GM12872 (cell line): Measurements from ENCODE around the gene TTC34.

Experiments
- CTCF ChIP-seq: IDR thresholded peaks from 3 replicates; pipeline ENCODE4 v1.5.1; 2011; ENCODE audit warnings: low read depth, mild to moderate bottlenecking, low read length, moderate library complexity; ENCODE audit not compliant: insufficient read depth

The TTC34 gene

GRCh38 chr1:2639607-2640521 lies 161.6 kb downstream of the TTC34 start:
- TF ChIP-seq CTCF, result no peak

DNA sequence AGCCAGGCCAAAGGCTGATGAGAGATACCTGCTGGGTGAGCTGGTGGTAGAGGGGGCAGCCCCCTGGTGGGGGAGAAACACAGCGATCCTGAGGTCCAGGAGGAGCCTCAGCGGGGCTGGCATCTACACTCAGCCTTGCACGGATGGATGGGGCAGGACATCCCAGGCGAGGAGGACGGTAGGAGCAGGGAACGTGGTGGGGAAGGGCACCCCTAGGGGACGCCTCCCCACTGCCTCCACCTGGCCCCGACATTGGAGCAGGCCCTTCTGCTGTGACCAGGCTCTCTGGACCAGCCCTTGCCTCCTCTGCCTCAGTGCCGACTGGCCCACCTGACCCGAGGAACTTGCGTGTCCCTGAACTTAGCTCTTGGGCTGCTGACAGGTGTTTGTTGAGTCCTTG lies 162.3 kb downstream of the TTC34 start:
- TF ChIP-seq CTCF, result no peak

DNA sequence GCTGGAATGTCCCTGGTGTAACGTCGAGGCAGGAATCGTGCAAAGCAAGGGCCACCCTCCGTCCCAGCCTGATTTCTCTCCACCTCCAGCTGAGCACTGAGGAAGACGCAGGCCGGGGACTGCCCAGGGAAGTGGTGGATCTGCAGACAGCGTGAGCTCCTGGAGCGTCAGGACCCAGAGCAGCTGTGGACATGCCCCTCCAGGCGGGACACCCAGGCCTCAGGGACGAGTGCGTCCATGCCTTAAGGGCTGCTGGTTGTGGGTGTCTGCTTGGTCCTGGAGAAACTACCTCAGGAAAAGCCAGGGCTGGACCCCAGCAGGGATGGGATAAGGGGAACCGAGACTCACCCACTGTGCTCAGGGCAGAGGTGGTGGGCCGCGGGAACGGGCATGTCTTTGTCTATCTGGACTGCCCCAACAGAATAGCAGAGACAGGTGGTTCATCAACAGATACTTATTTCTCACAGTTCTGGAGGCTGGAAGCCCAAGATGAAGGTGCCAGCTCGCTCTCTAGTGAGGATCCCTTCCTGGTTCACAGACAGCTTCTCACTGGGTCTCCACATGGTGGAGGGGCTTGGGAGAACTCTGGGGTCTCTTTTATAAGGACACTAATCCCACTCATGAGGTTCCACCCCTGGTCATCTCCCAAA lies 162.9 kb downstream of the TTC34 start:
- TF ChIP-seq CTCF, result no peak

DNA sequence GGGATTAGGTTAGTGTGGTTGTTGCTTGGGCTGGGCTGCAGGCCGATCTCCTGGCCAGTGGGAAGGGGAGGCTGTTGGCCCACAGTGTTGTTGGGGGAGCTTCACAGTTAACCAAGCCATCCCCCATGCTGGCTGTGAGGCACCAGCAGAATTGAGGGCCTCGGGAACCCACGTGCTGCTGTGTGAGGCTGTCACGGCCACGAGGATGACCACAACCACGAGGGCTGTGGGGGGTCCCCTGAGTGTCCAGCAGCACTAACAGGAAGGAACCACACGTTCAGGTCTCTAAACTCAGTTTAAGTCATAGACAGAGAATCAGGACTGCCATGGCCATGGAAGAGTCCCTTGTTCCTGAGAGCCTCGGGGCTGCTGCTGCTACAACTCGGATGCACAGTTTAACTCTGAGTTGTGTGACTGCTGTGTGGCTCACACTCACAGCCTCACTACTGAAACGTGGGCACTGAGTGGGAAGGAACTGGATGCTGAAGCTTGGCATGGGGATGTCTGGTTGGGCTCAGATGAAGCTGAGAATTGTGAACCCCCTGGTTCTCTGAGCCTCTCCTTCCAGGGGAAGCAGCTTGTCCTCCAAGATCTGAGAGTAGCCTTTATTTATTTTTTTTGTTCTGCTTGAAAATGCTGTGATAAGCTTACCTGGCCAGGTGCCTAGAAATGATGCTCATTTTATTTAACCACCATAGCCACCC lies 163.9 kb downstream of the TTC34 start:
- no peak for TF ChIP-seq CTCF

DNA sequence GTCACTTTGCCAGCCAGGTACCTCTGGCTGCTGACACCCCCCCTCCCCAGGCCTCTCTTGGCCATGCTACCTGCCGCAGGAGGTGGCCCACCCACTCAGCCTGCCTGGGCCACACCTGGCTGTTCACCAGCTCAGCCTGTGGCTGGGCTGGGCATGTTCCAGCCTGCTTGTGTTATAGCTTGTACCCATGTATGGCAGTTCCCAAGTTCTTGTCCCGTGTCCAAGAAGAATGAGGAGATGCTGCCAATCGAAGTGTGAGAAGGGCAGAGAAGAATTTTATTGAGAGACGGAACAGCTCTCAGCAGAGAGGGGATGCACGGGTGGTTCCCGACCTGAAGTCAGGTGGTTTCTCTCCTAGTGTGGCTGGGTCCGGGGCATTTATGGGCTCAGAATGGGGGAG lies 164.8 kb downstream of the TTC34 start:
- no peak for TF ChIP-seq CTCF

DNA sequence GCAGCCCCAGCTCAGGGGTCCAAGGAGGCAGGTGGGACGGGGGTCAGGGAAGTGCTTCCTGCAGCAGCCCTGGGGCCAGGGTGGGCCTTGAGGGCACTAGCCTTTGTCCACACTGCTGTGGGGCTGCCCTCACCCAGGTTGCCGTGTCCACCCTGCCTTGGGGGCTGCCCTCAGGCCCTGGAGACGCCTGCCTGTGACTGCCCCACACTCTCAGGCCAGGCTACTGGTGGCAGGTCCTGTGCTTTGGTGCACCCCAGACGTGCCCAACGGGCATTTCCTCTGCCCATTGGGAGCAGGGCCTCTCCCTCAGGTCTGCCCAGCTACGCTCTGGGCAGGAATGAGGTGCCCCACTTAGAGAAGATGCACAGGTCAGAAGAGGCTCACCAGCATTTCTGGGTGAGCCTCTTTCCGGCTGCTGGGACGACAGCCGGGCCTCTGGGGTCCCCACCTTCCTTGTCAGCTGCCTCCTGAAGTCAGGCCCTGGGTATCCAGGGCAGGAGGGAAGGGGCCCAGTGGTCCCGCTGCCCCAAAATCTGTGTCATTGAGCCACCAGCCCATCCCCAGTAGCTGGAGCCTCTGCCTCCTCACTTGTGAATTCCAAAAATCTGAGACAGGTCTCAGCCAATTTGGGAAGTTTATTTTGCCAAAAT lies 166.0 kb downstream of the TTC34 start:
- no peak for TF ChIP-seq CTCF
